DMS 273 (cell line): ENCODE results near the gene ADAMTSL1.

Experiments
- DNase-seq: peaks from one replicate; lab custom pipeline; 2025; ENCODE audit not compliant: unreplicated experiment; lab: John Stamatoyannopoulos, UW

Gene ADAMTSL1

GRCh38 chr9:18638371-18639249, 164.7 kb downstream of the ADAMTSL1 start:
- DNase-seq, result no peak

GRCh38 chr9:18639911-18640310, 166.0 kb downstream of the ADAMTSL1 start:
- no peak for DNase-seq

DNA sequence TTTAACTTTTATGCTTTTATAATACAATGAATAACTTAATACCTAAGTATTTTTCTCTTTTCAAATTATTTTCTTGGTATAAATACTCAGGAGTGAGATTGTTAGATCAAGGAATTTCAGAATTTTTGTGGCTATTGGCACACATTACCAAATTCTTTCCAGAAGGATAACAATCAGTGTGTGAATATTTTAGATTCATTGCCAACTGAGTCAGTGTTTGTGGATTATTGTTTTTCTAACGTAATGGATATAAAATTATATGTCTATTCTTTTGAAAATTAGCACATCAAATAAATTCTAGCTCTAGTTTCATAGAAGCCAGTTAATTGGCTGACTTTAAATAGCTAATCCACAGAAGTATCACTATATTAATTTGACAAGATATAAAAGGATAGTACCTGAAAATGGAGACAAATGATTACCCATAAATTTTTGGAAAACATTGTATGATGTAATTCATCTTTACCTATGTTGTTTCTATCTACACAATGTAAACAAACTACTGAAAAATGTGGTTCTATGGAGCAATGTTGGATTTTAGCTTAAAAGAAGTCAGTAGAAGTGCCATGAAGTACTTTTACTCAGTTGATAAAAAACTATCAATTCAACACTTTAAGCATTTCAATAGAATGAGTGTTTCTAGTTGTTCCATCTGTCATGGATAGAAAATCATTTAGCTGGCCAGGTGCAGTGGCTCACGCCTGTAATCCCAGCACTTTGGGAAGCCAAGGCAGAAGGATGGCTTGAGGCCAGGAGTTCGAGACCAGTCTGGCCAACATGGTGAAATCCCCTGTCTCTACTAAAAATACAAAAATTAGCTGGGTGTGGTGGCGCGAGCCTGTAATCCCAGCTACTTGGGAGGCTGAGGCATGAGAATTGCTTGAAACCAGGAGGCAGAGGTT, 185.1 kb downstream of the ADAMTSL1 start:
- DNase-seq, result no peak

DNA sequence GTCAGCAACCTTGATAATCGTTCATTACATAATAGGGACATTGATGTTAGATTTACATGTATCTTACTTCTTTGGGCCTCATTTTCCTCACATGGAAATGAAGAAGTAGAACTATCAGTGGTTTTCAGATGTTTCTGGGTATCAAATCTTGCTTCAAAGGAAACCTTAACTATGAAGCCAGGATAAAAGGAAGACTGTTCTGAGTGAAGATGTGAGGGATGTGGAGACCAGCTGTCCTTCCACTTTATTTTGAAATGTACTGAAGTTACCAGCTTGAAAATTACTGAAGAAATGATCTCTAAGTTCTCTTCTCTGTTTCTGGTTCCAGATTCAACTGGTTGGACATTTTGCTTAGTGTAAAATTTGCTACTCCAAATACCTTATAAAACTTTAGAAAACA, 186.0 kb downstream of the ADAMTSL1 start:
- no peak for DNase-seq

GRCh38 chr9:18662320-18662719, 188.4 kb downstream of the ADAMTSL1 start:
- no peak for DNase-seq

GRCh38 chr9:18665947-18666346, 192.0 kb downstream of the ADAMTSL1 start:
- DNase-seq, result no peak

GRCh38 chr9:18666348-18666747, 192.4 kb downstream of the ADAMTSL1 start:
- DNase-seq, result no peak

DNA sequence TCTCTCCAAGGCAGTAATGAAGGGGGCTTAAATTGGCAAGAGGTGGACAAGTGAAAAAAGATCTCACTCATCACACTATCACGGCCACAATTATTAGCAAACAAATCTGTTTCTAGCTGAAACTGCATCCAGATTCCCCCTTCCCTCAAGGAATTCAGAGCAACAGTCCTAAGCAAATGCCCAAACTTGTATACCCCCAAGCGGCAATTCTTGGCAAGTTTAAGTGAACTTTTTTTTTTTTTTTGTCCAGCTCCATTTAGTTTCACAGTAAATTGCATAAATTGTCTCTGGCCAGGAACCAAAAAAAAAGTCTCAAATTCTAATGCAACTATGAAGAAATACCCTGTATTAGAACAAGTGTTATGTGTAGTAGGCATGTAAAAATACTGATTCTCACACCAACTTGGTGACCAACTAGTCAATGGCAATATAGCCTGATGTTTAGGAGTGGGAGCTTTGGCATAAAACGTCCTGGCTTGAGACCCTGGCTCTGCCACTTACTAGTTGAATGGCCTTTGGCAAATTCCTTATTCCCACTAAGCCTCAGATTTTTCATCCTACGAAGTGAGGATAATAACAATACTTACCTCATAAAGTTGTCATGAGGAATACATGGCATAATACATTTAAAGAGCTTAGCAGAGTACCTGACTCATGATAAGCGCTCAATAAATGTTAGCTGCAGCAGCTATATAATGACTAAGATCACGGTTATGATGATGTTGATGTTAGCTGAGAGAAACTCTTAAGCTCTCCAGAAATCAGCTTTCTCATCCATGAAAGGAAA, 193.2 kb downstream of the ADAMTSL1 start:
- no peak for DNase-seq

DNA sequence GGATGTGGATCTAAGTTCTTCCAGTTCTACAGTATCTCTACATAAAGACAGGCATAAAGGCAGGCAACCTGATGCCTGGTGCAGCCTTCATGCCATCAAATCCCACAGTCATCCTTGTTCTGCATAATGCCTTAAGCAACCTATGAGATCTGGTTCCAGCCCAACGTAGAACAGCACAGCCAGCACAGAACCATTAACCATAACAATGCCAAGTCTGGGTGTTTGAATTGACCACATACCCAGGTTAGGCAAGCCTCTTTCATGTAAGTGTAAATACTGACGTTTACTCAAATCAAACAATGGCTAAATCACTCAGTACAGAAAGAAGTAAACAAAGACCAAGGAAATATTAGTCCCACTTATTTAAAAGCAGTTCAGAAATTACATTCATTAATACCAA, 195.0 kb downstream of the ADAMTSL1 start:
- DNase-seq, result no peak

DNA sequence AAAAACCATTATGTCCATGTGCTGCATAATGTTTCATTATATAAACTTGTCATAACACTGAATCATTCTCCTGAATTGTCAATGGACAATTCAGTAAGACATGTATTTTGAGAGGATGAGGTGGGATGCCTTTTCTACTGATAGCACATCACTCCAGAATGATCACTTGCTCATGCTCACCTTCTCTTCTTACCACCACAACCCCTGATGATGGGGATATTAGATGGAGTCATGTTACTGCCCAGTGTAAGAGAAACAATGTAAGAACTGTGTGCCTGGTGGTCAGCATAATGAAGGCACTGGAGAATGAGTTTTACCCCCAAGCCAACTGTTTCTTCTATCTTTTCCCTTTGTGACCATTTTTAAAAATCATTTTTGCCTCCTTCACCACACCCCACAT, 198.8 kb downstream of the ADAMTSL1 start:
- DNase-seq, result no peak

DNA sequence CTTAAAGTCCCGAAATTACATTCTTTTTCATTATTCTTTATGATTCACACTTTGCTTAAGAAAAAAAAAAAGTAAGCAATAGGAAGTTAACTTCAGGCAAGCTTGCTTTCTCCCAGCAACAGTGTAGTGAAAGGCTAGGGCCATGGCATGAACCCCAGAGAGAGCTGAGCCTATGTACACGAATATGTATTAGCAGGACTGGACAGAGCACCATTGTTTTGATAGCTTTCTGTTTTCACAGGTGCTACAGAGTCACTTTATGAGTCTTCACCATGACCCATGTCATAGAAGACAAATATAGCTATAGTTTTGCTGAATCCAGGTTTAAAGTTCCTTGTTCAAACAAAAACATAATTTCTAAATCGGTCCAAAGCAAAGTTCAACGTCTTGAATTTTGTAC, 199.2 kb downstream of the ADAMTSL1 start:
- no peak for DNase-seq

DNA sequence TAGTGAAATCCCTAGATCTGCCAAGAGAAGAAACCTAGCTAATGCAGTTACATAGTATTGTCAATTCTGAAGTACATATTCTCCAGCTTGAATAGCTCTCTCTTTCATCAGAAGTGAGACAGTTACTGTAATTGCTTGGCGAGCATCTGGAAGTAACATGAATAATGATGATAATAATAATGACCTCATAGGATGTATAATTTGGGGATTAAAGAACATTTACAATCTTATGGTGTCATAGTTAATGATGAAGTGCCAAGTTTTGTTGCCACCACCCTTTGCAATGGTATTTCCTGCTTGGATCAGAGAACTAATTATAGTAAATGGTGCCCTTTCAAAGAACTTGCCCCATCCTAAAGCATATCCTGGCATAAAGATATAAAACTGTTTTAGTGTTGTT, 201.4 kb downstream of the ADAMTSL1 start:
- no peak for DNase-seq

DNA sequence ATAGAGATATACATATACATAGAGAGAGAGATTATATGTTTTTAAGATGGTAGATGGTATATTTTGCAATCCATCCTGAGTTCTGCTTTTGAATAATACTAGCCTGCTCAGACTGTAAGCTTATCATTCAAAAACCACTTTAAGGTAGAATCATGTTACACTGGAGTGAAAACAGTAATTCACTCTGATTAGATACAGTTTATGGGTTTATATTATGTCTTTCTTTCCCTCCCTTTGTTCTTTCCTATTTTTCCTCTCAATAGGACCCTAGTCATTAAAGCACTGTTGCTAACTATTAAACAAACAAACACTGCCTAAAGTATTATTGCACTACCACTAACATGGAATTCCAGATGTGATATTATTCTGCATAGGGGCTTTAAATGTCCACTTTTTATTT, 202.0 kb downstream of the ADAMTSL1 start:
- no peak for DNase-seq

DNA sequence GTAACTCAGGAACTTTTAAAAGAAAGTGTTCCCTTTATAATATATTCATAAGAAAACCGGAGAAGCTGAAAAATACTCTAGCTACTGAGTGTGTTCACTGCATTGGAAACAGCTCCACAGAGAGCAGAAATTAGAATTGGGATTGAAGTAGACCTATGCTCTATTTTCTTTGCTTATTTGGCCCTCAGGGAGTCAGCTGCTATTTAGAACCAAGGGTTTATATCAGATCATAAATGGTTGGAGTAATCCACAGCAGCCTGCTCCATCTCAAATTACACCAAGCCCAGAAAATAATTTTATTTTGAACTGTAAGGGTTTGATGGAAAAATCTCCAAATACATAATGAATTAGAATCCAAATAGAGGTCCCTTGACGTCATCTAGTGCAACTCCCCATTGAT, 202.6 kb downstream of the ADAMTSL1 start:
- no peak for DNase-seq

GRCh38 chr9:18678821-18679590, 205.1 kb downstream of the ADAMTSL1 start:
- DNase-seq, result no peak

DNA sequence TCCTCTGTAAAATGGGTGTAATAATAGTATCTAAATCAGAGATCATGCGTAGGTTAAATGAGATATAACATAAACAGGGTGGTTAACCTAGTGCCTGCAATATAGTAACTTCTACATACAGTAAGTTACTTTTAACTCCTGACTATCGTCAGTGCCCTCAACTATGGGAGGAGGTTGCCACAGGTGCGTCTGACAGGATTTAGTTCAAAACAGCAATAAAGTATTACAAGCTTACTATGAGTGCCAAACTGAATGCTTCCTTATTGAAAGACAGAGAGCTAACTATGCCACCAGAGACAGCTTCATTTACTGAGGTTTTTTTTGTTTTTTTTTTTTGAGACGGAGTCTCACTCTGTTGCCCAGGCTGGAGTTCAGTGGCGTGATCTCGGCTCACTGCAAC, 209.0 kb downstream of the ADAMTSL1 start:
- DNase-seq, result no peak

DNA sequence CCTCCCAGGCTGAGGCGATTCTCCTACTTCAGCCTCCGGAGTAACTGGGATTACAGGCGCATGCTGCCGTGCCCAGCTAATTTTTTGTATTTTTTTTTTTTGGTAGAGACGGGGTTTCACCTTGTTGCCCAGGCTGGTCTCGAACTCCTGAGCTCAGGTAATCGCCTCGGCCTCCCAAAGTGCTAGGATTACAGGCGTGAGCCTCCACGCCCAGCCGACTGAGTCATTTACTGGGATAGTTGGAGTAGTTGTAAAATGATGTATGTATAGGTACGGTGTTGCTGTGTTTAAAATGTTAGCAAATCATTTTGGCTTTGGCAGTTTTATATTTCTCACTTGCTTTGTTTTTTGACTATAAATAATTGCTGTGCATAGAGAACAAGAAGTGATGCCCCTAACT, 209.4 kb downstream of the ADAMTSL1 start:
- DNase-seq, result no peak

- no peak for DNase-seq
These were observed 209.9 kb downstream of the ADAMTSL1 start for GRCh38 chr9:18683851-18684250.

DNA sequence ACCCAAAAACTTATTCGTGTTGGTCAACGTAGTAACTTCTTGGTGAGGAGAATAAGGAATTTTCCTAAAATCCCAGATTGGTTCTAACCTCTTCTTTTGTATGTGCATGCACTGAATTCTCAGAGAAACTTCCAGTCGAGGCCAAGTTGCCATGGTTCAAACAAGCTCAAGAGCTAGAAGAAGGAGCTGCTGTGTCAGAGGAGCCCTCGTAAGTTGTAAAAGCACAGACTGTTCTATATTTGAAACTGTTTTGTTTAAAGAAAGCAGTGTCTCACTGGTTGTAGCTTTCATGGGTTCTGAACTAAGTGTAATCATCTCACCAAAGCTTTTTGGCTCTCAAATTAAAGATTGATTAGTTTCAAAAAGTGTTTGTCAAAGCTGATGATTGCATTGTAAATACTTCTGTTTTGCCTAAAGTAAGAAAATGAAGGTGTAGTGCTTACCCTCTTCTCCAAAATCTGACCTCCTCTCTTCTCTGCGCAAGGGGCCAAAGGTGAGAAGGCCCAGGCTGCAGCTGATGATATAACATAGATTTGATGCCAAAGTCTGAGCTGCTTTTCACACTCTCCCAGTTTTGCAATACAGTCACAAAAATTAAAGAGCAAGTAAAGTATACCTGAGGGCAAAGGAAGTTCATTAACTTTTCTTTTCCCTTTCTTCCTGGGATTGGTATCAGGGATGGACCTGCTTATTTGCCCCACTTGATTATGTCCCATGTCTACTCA, 210.8 kb downstream of the ADAMTSL1 start:
- no peak for DNase-seq
